Measurements from ENCODE around the gene ZNF839.
A peak's percentile ranks its signal among the peaks of the same experiment; 100 is the strongest.
"Not testable (repeated sequence)": the region's sequence is repeated elsewhere in the genome, so short reads cannot be mapped to it uniquely, and the experiment has no call there.

The ZNF839 gene

GRCh38 chr14:102314242-102315011 lies 5.1 kb upstream of the ZNF839 start:
- DNase-seq: peak; percentile 66

GRCh38 chr14:102315121-102315520 lies 4.4 kb upstream of the ZNF839 start:
- no peak for DNase-seq

GRCh38 chr14:102316338-102316742 lies 3.2 kb upstream of the ZNF839 start:
- DNase-seq: peak; percentile 38

GRCh38 chr14:102316743-102317563 lies 2.6 kb upstream of the ZNF839 start:
- peak; percentile 92 for DNase-seq

- no peak for DNase-seq
Observed at GRCh38 chr14:102317564-102318248, 1.8 kb upstream of the ZNF839 start.

GRCh38 chr14:102318781-102319276 lies 717 bp upstream of the ZNF839 start:
- no peak for DNase-seq

GRCh38 chr14:102320033-102320660 lies 601 bp downstream of the ZNF839 start:
- DNase-seq: peak; percentile 9

- no peak for DNase-seq
Observed at GRCh38 chr14:102320671-102321455, 1.3 kb downstream of the ZNF839 start.

- DNase-seq: no peak
Observed at GRCh38 chr14:102321456-102322422, 2.2 kb downstream of the ZNF839 start.

GRCh38 chr14:102323102-102323501 lies 3.6 kb downstream of the ZNF839 start:
- peak; percentile 18 for DNase-seq

- DNase-seq: no peak
Observed at GRCh38 chr14:102325791-102326345, 6.3 kb downstream of the ZNF839 start.

- no peak for DNase-seq
Observed at GRCh38 chr14:102326583-102326982, 7.0 kb downstream of the ZNF839 start.

GRCh38 chr14:102329381-102329780 lies 9.8 kb downstream of the ZNF839 start:
- DNase-seq: not testable (repeated sequence)

GRCh38 chr14:102330806-102331205 lies 11.3 kb downstream of the ZNF839 start:
- DNase-seq: no peak

GRCh38 chr14:102333390-102333789 lies 13.8 kb downstream of the ZNF839 start:
- no peak for DNase-seq

GRCh38 chr14:102333795-102334705 lies 14.5 kb downstream of the ZNF839 start:
- no peak for DNase-seq

GRCh38 chr14:102335163-102335562 lies 15.6 kb downstream of the ZNF839 start:
- no peak for DNase-seq

- DNase-seq: no peak
Observed at GRCh38 chr14:102338724-102339123, 19.2 kb downstream of the ZNF839 start.

- DNase-seq: no peak
Observed at GRCh38 chr14:102341566-102341965, 22.0 kb downstream of the ZNF839 start.

Measured in NCI-H1105 (cell line).